HEK293 (cell line): ENCODE results near the gene PPEF1.

Experiments
- GFI1B ChIP-seq: fragments of 450-650 bp; formaldehyde crosslinking; IDR thresholded peaks from 2 replicates; pipeline ENCODE4 v1.5.1; 2016; ENCODE audit warnings: missing biosample characterization, missing genetic modification characterization
- MYNN ChIP-seq: fragments of 450-650 bp; formaldehyde crosslinking; IDR thresholded peaks from 2 replicates; pipeline ENCODE4 v1.5.1; 2016; ENCODE audit warnings: missing biosample characterization, missing genetic modification characterization, borderline replicate concordance
- PBX3 ChIP-seq: sonication (generic); formaldehyde crosslinking; IDR thresholded peaks from 2 replicates; pipeline ENCODE4 v1.8.1; 2022; ENCODE audit warnings: mild to moderate bottlenecking, moderate library complexity, missing genetic modification reagents
- ZNF202 ChIP-seq: fragments of 450-650 bp; formaldehyde crosslinking; IDR thresholded peaks from 2 replicates; pipeline ENCODE4 v1.5.1; 2016; ENCODE audit warnings: missing biosample characterization, missing genetic modification characterization, borderline replicate concordance
- ZNF274 ChIP-seq, 2 experiments: fragments of 200-500 bp in 1 of 2; fragments of 450-650 bp in 1 of 2; sonication (Bioruptor generic) in 1 of 2; formaldehyde crosslinking in 1 of 2; IDR thresholded peaks; 2 replicates each; pipeline versions ENCODE4 v1.5.1 to v1.6.1; 2014 to 2016; ENCODE audit warnings: borderline replicate concordance in 1 of 2, inconsistent platforms in 1 of 2, low read length in 1 of 2, missing biosample characterization in 1 of 2, missing genetic modification characterization in 1 of 2
- ZNF394 ChIP-seq: fragments of 450-650 bp; formaldehyde crosslinking; IDR thresholded peaks from 2 replicates; pipeline ENCODE4 v1.5.1; 2016; ENCODE audit warnings: missing biosample characterization, missing genetic modification characterization, mild to moderate bottlenecking, moderate library complexity, borderline replicate concordance
- ZNF561 ChIP-seq: fragments of 450-650 bp; IDR thresholded peaks from 2 replicates; pipeline ENCODE4 v1.5.1; 2018; ENCODE audit warnings: missing biosample characterization, missing genetic modification characterization, borderline replicate concordance
- ZNF76 ChIP-seq: fragments of 450-650 bp; formaldehyde crosslinking; IDR thresholded peaks from 2 replicates; pipeline ENCODE4; 2016; ENCODE audit warnings: low read depth, missing biosample characterization, missing genetic modification characterization, borderline replicate concordance
- ZNF837 ChIP-seq: fragments of 450-650 bp; formaldehyde crosslinking; IDR thresholded peaks from 2 replicates; pipeline ENCODE4 v1.5.1; 2016; ENCODE audit warnings: missing biosample characterization, missing genetic modification characterization
- ZSCAN16 ChIP-seq: fragments of 450-650 bp; formaldehyde crosslinking; IDR thresholded peaks from 2 replicates; pipeline ENCODE4 v1.5.1; 2016; ENCODE audit warnings: missing biosample characterization, missing genetic modification characterization
- TF ChIP-seq, protein P1 (sequence below): fragments of 450-650 bp; formaldehyde crosslinking; IDR thresholded peaks from 2 replicates; pipeline ENCODE4 v1.5.1; 2016; ENCODE audit warnings: missing biosample characterization, missing genetic modification characterization
- TF ChIP-seq, protein P2 (sequence below): fragments of 450-650 bp; formaldehyde crosslinking; IDR thresholded peaks from 2 replicates; pipeline ENCODE4 v1.5.1; 2016; ENCODE audit warnings: missing biosample characterization, missing genetic modification characterization
- TF ChIP-seq, protein P3 (sequence below): fragments of 450-650 bp; formaldehyde crosslinking; IDR thresholded peaks from 2 replicates; pipeline ENCODE4 v1.5.1; 2017; ENCODE audit warnings: missing biosample characterization, mild to moderate bottlenecking, missing genetic modification characterization, moderate library complexity

GRCh38 chrX:18672008-18672407 lies 35.4 kb upstream of the PPEF1 start, which contains the start of gene RS1:
- TF ChIP-seq ZNF76 (tag by site-specific recombination) = no peak
- TF ChIP-seq, protein P1, sequence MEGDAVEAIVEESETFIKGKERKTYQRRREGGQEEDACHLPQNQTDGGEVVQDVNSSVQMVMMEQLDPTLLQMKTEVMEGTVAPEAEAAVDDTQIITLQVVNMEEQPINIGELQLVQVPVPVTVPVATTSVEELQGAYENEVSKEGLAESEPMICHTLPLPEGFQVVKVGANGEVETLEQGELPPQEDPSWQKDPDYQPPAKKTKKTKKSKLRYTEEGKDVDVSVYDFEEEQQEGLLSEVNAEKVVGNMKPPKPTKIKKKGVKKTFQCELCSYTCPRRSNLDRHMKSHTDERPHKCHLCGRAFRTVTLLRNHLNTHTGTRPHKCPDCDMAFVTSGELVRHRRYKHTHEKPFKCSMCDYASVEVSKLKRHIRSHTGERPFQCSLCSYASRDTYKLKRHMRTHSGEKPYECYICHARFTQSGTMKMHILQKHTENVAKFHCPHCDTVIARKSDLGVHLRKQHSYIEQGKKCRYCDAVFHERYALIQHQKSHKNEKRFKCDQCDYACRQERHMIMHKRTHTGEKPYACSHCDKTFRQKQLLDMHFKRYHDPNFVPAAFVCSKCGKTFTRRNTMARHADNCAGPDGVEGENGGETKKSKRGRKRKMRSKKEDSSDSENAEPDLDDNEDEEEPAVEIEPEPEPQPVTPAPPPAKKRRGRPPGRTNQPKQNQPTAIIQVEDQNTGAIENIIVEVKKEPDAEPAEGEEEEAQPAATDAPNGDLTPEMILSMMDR (tag by site-specific recombination) = no peak
- no peak for TF ChIP-seq ZNF274 (IDR thresholded peaks at IDR 0.05; ENCODE audit: low read length)
- no peak for TF ChIP-seq ZNF274 (tag by site-specific recombination; IDR thresholded peaks at IDR 0.05; ENCODE audit: borderline replicate concordance)
- TF ChIP-seq MYNN (tag by site-specific recombination) = no peak
- TF ChIP-seq ZNF394 (tag by site-specific recombination) = no peak
- TF ChIP-seq ZNF561 = no peak
- no peak for TF ChIP-seq ZSCAN16
- TF ChIP-seq GFI1B (tag by site-specific recombination) = no peak
- TF ChIP-seq ZNF837 (tag by site-specific recombination) = no peak
- TF ChIP-seq, protein P2, sequence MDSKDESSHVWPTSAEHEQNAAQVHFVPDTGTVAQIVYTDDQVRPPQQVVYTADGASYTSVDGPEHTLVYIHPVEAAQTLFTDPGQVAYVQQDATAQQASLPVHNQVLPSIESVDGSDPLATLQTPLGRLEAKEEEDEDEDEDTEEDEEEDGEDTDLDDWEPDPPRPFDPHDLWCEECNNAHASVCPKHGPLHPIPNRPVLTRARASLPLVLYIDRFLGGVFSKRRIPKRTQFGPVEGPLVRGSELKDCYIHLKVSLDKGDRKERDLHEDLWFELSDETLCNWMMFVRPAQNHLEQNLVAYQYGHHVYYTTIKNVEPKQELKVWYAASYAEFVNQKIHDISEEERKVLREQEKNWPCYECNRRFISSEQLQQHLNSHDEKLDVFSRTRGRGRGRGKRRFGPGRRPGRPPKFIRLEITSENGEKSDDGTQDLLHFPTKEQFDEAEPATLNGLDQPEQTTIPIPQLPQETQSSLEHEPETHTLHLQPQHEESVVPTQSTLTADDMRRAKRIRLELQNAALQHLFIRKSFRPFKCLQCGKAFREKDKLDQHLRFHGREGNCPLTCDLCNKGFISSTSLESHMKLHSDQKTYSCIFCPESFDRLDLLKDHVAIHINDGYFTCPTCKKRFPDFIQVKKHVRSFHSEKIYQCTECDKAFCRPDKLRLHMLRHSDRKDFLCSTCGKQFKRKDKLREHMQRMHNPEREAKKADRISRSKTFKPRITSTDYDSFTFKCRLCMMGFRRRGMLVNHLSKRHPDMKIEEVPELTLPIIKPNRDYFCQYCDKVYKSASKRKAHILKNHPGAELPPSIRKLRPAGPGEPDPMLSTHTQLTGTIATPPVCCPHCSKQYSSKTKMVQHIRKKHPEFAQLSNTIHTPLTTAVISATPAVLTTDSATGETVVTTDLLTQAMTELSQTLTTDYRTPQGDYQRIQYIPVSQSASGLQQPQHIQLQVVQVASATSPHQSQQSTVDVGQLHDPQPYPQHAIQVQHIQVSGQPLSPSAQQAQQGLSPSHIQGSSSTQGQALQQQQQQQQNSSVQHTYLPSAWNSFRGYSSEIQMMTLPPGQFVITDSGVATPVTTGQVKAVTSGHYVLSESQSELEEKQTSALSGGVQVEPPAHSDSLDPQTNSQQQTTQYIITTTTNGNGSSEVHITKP (tag by site-specific recombination) = no peak
- no peak for TF ChIP-seq PBX3 (CRISPR knock-in tag)
- no peak for TF ChIP-seq ZNF202
- TF ChIP-seq, protein P3, sequence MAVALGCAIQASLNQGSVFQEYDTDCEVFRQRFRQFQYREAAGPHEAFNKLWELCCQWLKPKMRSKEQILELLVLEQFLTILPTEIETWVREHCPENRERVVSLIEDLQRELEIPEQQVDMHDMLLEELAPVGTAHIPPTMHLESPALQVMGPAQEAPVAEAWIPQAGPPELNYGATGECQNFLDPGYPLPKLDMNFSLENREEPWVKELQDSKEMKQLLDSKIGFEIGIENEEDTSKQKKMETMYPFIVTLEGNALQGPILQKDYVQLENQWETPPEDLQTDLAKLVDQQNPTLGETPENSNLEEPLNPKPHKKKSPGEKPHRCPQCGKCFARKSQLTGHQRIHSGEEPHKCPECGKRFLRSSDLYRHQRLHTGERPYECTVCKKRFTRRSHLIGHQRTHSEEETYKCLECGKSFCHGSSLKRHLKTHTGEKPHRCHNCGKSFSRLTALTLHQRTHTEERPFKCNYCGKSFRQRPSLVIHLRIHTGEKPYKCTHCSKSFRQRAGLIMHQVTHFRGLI = no peak
